GM18498 (cell line): Measurements from ENCODE around the gene MAGEB1.
A peak's percentile ranks its signal among the peaks of the same experiment; 100 is the strongest.

ENCODE experiments used
- ATAC-seq: cut with Tn5 transposase; IDR thresholded peaks from one replicate; pipeline ENCODE4 v1.9.1; 2021; ENCODE audit warnings: mild to moderate bottlenecking, moderate library complexity; ENCODE audit not compliant: unreplicated experiment

Gene MAGEB1, protein sequence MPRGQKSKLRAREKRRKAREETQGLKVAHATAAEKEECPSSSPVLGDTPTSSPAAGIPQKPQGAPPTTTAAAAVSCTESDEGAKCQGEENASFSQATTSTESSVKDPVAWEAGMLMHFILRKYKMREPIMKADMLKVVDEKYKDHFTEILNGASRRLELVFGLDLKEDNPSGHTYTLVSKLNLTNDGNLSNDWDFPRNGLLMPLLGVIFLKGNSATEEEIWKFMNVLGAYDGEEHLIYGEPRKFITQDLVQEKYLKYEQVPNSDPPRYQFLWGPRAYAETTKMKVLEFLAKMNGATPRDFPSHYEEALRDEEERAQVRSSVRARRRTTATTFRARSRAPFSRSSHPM

DNA sequence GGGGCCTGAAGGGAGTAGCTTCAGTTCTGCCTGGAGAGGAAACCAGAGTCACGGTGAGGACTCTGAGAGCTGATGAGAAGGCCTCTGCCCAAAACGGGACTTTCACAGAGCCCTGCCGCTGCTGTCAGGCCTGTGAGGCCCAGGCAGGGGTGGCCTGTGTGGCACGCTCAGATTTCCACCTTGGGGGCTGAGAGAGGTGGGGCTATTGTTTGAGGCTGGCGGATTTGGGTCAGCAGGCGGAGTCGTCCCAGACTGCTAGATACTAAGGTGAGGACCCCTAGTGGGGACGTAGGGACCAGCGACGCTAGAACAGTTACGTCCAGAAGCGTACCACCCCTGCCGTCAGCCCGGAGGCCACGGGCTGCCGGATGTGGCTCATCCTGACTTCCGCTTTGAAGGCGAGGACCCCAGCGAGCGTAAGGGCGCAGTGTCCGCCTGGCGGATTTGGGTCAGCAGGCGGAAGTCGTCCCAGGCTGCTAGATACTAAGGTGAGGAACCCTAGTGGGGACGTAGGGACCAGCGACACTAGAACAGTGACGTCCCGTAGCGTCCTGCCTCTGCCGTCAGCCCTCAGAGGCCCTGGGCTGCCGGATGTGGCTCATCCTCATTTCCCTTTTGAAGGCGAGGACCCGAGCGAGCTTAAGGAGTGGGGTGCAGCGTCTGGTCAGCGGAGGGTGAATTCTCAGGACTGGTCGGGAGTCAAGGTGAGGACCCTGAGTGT, at the start of gene MAGEB1:
Gene MAGEB1, plus strand, starts transcription at position 378 of the 721 bp plus-strand sequence. CDS start 3,348 bp downstream, outside the sequence.
- ATAC-seq, result no peak

- no peak for ATAC-seq
These were observed 34.8 kb upstream of the MAGEB1 start for GRCh38 chrX:30212172-30212571.

DNA sequence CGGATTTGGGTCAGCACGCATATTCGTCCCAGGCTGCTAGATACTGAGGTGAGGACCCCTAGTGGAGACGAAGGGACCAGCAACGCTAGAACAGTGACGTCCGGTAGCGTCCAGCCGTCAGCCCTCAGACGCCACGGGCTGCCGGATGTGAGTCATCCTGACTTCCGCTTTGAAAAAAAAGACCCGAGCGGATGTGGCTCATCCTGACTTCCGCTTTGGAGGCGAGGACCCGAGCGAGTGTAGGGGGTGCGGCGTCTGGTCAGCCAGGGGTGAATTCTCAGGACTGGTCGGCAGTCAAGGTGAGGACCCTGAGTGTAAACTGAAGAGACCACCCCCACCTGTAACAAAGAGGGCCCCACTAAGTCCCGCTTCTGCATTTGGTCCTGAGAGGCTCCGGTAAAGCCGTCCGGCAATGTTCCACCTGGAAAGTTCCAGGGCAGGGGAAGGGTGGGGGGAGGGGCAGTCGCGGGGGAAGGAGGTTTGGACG, 31.5 kb upstream of the MAGEB1 start, which contains the start of gene MAGEB2:
Gene MAGEB2, plus strand, starts transcription at position 207 of the 487 bp plus-strand sequence. CDS start 3,018 bp downstream, outside the sequence.
- ATAC-seq, result no peak

DNA sequence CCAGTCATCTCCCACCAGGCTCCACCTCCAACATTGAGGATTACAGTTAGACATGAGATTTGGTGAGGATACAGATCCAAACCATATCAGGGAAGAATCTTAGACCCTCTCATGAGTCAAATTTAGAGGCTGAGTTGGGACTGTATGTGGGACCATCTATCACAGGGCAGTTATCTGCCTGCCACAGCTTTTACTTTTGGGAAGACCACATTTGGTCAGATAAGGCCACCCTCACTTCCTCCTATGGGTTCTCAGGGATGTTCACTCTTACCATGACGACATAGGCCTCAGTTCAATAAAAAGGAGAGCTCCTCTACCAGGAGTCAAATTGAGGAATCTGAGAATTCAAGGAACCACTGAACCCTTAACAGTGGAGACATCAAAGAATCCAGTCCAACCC, 29.5 kb upstream of the MAGEB1 start:
- no peak for ATAC-seq

GRCh38 chrX:30219372-30219771, 27.6 kb upstream of the MAGEB1 start:
- ATAC-seq, result no peak

DNA sequence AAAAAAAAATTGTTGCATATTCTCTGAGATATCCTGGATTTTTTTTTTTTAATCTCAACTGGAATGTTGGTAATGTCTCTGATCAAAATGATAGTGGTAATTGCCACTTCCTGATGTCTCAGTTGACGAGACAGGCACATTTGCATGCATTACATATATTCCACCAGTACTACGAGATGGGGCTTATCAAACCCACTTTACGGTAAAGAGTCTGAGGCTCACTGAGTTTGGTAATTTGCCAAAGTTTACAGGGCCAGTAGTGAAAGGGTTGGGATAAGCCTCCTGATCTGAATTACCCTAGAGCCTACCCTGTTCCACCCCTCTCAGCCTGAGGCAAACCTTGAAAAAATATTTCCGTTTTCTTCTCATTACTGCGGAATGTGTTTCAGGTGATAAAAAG, 26.3 kb upstream of the MAGEB1 start:
- ATAC-seq, result no peak

DNA sequence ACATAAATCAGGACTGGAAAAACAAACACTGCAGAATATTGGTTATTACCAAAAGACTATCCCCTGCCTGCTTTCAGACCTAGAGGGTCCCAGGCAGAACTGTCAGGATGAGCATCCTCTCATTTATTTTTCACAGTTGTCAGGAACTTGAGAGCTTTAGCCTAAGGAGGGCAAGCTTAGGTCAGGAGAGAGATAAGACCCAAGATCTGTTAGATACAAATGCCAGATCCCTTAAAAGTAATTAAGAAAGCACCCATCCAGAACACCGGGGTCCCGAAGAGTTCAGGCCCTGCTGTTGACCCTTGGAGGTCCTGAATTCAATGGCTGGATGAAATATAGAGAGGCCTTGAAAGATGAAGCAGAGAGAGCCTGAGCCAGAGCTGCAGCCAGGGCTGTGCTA, 22.4 kb upstream of the MAGEB1 start:
- no peak for ATAC-seq

- ATAC-seq, result no peak
These were observed 18.4 kb upstream of the MAGEB1 start for GRCh38 chrX:30228526-30228925.

DNA sequence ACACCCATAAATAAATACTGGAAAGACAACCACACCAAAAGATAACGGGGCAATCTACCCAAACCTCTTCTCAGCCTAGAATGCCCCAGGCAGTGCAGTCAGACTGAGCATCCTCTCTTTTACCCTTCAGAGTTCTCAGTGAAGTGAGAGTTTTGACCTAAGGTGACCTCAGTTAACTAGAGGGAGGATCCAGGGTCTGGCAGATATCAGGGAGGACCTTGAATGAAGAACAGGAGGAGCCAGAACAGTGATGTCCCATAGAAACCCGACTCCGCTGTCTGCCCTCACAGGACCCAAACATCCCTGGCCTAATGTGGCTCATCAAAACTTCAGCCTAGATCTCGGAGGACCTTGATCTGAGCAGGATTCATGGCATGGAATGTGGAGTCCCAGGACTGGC, 16.6 kb upstream of the MAGEB1 start, which contains the start of gene MAGEB3:
Gene MAGEB3, plus strand, starts transcription at position 263 of the 400 bp plus-strand sequence. CDS start 5,268 bp downstream, outside the sequence.
- no peak for ATAC-seq

DNA sequence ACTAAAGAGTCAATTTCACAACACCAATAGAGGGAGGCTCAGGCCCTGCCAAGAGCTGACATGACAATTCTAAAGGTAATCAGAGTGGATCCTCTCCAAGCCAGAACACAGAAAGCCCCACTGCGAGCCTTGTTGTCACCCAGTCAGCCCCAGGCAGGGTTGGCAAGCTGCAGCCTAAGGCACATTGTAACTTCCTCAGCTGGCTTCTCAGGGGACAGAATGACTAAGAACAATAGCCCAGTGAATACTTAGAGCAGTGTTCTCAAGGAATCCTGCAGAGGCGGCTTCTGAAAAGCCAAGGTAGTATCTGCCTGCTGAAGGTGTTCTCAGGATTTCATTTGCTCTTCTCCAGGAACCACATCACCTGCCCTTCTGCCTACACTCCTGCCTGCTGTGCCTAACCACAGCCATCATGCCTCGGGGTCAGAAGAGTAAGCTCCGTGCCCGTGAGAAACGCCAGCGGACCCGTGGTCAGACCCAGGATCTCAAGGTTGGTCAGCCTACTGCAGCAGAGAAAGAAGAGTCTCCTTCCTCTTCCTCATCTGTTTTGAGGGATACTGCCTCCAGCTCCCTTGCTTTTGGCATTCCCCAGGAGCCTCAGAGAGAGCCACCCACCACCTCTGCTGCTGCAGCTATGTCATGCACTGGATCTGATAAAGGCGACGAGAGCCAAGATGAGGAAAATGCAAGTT, 5.1 kb upstream of the MAGEB1 start, which contains the start of gene MAGEB4:
Gene MAGEB4, plus strand, starts transcription at position 277 of the 692 bp plus-strand sequence. Its CDS starts 136 bp downstream, at position 413.
- no peak for ATAC-seq

GRCh38 chrX:30248854-30249253, 1.9 kb downstream of the MAGEB1 start:
- peak; percentile 71 for ATAC-seq

DNA sequence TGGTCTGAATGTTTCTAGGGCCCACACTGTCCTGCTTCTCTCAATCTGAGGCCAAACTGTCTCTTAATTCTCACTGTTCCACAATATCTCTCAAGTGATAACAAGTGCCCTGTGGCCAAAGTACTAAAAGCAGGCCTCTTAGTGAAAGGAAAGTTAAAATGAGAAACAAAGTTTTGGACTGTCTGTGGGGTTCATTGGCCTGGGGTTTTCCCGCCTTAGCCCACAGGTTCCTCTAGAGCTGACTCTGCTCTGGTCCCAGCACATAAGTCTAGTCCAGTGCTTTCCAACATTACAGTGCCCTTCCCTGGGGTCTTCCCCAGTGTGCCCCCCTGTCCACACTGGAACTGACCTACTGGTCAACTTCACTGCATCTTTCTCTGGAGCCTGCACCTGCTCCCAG, 6.3 kb downstream of the MAGEB1 start:
- peak; percentile 63 for ATAC-seq

DNA sequence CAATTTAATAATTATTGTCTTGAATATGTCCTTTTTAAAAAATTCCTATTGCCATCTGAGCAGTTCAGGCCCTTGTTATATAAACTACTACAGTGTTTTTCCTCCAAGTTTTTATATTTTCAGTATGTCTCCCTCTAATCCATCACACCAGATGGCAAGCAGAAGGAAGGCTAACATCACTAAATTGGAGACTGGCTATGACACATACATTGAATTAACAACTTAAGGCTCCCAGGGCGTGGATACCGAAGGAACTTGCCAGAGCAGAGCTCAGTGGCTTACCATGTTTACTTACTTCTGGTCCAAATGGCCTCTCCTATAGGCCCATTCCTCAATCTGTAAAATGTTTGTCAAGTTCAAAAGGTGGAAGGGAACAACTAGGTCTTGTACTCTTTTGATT, 13.0 kb downstream of the MAGEB1 start:
- ATAC-seq, result no peak

DNA sequence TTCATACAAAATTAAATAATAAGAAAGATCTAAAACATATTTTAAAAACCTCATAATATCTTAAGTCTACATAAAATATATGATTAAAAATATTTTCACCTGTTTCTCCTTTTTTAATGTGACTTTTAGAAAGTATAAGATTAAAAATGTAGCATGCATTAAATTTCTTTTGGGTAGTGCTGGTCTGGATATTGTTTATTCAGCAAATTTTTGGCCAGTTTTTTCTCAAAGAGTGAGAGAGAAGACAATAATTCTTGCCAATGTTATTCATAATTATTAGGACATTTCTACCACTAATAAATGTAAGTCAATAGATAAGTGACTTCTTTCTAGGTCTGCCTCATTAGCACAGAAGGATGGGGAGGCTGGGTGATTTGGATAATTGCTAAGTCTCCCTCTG, 14.1 kb downstream of the MAGEB1 start:
- no peak for ATAC-seq

GRCh38 chrX:30262763-30263162, 15.8 kb downstream of the MAGEB1 start:
- ATAC-seq, result no peak

- no peak for ATAC-seq
These were observed 23.7 kb downstream of the MAGEB1 start for GRCh38 chrX:30270639-30271038.

GRCh38 chrX:30275498-30275897, 28.6 kb downstream of the MAGEB1 start:
- no peak for ATAC-seq

DNA sequence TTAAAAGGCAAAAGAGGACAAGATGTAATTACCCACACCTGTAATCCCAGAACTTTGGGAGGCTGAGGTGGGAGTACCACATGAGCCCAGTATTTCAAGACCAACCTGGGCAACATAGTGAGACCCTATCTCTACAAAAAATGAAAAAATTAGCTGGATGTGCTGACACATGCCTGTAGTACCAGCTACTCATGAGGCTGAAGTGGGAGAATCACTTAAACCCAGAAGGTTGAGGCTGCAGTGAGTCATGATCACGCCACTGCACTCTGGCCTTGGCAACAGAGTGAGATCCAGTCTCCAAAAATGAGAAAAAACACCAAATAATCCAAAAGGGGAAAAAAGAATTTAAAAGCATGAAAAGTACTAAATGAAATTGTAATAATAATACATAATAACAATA, 31.4 kb downstream of the MAGEB1 start:
- ATAC-seq, result no peak

- no peak for ATAC-seq
These were observed 33.5 kb downstream of the MAGEB1 start for GRCh38 chrX:30280428-30280827.

- ATAC-seq, result no peak
These were observed 35.6 kb downstream of the MAGEB1 start for GRCh38 chrX:30282527-30282926.
